HG02870 (cell line): ENCODE measurements around the gene BOC.

Experiments used
- ATAC-seq: cut with Tn5 transposase; IDR thresholded peaks from one replicate; pipeline ENCODE4 v1.9.1; 2021; ENCODE audit warnings: mild to moderate bottlenecking, moderate library complexity; ENCODE audit not compliant: unreplicated experiment

The BOC gene

DNA sequence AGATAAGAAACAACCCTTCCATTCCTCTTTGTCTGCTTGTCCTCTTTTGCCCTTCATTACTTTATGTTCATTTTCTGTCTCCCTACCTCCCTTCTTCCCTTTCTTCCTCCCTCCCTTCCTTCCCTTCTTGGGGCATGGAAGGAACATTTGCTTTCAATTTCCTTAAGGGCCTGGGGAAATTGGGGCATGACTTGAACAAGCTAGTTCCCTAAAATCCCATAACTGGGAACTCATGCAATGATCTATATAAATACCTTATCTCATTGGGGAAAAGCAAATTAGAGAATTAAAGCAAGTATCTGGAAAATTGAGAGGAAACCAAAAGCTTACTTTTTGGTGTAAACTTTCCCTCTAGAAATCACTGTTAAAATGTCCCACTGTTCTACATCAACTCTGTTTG is 35.7 kb downstream of the BOC start:
- ATAC-seq: no peak

DNA sequence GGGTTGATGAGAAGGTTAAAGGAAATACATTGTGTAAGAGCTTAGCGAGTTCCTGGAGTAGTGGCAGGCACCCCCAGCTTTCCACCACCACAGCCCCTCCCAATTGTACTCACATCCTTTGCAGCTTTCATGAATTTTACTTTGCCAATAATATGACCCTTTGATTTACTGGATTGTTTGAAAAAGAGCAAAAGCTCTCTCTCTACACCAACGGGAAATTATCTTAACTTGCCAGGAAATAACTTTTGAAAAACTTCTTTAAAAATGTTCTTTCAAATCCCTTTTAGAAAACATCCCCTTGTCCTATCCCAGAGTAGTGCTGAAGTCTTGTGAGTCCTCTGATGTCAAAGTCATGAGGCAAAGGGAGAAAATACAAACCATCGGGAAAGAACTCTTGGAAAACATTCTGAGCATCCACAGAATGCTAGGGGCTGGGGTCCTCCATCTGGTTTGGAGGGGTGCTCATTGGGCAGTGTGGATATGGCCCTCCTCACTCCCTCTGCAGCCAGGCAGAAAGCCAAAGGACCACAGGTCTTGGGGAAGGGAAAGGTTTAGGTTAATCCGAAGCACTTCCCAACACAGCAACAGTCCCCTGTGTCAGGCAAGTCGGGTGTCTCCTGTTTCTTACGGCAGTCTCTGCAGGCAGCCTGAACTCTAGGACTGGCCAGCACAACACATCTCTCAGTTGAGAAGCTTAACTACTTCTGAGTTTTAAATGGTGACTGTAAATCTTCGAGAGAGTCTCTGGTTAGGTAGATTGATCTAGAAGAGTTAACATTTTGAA is 36.5 kb downstream of the BOC start:
- ATAC-seq: no peak

- no peak for ATAC-seq
These were observed 37.8 kb downstream of the BOC start for GRCh38 chr3:113249111-113249510.

DNA sequence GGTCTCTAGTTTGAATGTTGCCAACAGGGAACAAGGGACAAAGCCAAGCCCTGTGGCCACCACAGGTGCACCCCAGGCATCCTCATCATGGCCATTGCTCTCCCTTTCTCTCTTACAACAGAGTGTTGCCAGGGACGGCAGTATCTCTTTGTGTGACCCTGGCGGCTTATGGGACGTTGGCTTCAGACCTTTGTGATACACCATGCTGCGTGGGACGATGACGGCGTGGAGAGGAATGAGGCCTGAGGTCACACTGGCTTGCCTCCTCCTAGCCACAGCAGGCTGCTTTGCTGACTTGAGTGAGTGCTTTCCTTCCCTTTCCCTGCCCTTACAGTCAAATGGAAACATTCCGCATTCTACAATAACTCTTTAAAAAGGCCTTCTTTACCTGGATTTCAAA is 38.2 kb downstream of the BOC start:
- ATAC-seq: no peak

DNA sequence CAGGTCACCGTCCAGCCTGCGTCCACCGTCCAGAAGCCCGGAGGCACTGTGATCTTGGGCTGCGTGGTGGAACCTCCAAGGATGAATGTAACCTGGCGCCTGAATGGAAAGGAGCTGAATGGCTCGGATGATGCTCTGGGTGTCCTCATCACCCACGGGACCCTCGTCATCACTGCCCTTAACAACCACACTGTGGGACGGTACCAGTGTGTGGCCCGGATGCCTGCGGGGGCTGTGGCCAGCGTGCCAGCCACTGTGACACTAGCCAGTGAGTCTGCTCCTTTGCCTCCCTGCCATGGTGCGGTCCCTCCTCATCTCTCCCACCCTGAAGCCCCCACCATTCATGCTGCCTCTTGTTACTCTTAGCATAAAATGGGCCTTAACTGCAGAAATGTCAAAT is 39.2 kb downstream of the BOC start:
- no peak for ATAC-seq

- no peak for ATAC-seq
These were observed 40.5 kb downstream of the BOC start for GRCh38 chr3:113251817-113252216.

GRCh38 chr3:113252553-113252952 is 41.2 kb downstream of the BOC start:
- ATAC-seq: no peak

DNA sequence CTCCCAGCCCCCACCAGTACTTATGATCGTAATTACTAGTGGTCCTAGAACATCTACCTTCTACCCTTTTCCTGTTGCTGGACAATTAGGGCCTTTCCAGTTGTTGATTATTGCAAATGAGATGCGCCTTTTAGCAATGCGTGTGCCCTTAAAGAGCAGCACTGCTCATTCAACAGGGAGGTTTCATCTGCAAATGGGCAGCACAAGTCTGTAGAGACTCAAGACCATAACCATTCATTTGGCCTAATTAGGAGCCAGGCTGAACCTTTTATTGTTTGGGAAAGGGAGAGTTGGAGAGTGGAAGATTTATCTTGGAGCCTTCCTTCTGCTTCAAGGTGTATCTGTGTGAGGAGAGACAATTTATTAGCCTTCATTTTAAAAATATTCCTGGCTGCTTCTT is 42.3 kb downstream of the BOC start:
- no peak for ATAC-seq

DNA sequence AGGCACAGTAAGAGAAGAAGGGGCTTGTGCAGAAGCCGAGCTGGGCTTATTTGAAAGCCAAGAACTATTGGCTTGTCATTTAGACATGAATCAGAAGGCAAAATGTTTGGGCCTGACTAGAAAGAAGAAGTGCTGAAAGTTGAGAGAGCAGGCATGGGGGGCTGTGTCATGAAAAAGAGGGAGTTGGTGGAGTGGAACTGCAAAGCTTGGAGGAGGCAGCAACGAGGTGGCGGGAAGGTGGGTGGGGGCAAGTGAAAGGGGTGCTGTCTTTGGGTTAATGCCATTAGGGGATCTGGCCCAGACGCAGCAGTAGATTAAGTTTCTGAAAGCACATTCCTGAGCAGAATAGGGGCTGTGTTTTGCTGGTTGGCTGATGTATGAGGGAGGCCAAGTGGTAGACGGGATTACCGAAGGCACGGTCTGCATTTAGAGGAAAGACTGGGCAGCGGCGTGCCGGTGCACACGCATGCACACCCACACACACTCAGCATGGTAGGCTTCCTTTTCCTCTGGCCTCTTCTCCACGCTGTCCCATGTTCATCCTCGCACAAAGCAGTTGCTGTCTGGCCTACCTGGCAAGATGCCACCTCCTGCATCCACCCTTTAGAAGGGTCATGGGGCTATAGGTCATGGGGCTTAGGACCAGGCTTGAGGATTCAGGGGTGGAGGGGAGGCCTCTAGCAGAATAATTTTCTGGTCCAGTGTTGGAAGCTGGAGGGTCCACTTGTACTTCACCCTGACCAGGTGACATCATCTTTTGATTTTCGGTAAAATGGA is 43.0 kb downstream of the BOC start:
- no peak for ATAC-seq

GRCh38 chr3:113255100-113255853 is 43.9 kb downstream of the BOC start:
- no peak for ATAC-seq

DNA sequence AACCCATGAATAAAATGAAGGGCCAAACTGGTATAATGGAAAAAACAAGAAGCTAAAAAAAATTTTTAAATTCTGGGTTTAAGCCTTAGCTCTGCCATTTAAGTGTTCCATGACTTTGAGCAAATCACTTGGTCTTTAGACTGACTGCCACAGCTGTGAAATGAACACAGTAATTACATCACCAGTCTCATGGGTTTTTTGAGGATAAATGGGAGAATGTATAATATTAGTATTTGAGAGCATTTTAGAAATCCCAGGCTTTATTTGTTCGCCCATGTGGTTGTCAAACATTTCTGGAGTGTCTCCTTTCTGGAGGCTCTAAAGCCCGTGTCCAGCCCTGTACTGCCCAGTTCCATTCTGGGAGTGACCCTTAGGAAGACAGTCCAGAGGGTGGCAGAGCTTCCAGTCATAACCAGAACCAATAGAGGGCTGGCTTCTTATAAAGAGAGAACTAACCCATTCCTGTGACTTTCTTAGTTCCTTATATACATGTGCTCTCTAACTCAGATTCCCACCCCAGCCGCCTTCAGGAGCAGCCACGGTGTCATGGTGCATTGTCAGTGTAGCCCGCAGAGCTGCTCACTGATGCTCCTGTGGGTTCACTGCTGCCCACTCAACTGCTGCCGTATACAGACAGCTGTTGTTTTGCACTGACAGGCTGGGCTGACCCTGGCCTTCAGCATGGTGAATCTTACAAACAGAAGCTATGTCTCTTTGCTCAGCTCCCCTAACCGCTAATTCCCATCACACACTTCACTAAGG is 44.7 kb downstream of the BOC start:
- no peak for ATAC-seq

DNA sequence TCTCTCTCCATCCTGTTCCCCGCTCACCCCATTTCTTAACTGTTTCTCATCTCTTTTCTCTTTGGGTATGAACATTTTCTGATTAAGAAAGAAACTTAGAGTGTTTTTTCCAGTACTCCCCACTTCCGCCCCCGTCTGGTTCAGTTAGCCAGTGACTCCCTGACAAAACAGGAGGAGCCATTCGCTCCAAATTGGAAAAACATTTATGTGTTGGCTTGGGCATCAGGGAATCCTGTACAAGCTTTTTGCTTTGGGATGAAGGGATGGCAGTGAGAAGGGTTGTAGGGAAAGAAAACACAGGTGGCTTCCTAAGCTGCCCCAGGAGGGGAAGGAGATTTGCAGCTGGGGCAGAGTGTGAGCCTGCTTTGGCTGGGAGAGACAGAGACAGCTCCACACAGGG is 47.0 kb downstream of the BOC start:
- ATAC-seq: no peak

GRCh38 chr3:113259196-113259595 is 47.8 kb downstream of the BOC start:
- no peak for ATAC-seq

GRCh38 chr3:113261063-113261625 is 49.8 kb downstream of the BOC start:
- no peak for ATAC-seq

- no peak for ATAC-seq
These were observed 50.4 kb downstream of the BOC start for GRCh38 chr3:113261626-113262303.

GRCh38 chr3:113262304-113262665 is 50.9 kb downstream of the BOC start:
- no peak for ATAC-seq

DNA sequence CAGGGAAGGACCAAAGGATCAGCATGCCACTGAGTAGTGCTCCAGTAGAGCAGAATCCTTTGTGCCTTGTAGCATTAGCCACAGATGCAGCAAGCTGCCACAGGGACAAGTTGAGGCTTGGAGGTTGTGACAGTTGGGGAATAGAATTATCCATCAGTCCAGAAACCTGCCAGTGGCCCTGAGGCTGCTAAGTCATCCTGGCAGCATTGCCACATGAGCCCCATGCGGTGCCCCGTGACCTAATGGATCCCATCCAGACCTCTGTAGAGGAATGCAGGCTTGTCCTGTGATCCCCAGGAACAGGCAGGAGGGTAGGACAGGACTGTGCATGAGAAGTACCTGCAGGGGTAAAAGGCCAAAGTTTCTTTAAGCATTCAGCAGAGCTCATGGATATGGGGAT is 51.7 kb downstream of the BOC start:
- no peak for ATAC-seq

GRCh38 chr3:113263778-113264177 is 52.4 kb downstream of the BOC start:
- no peak for ATAC-seq

GRCh38 chr3:113264283-113265131 is 53.1 kb downstream of the BOC start:
- no peak for ATAC-seq
